HG02642 (cell line): ENCODE results near the gene ZNF558.

Experiments used
- ATAC-seq: cut with Tn5 transposase; IDR thresholded peaks from one replicate; pipeline ENCODE4 v1.9.1; 2021; ENCODE audit warnings: mild to moderate bottlenecking; ENCODE audit not compliant: unreplicated experiment, poor library complexity

ZNF558 gene

DNA sequence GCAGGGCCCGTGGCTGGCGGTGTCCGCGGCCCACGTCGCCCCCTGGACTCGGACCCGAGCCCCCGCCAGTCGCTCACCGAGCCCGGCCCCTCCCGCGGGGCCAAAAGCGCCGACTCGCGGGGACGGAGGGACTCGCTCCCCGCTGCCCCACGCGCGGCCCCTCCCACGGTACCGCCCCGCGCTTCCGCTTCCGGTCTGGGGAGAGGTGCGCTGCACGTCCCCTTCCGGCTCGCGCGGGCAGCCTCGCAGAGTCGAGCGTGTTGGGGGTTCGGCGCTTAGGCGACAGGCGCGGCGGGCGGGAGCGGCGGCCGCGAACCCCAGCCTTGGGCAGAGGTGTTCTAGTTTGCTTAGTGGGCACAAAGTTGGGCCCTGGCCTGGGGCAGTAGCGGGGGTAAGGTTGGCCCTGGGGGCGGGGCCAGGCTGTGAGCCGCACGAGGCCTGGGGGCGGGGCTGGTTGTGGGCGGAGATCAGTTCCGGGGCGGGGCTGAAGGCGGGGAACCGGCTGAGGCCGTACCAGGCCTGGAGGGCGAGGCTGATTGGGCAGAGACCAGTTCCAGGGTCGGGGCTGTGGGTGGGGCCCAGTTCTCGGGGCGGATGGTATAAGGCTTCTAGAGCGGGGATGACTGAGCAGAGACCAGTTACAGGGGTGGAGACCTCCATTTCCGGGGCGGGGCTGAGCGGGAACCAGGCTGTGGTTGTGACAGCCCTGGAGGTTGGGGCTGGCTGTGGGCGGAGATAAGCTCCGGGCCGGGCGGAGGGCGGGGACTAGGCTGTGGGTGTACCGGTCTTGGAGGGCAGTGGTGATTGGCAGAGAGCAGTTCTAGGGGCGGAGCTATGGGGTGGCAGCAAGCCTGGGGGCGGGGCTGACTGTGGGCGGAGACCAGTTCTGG, at the start of gene ZNF558, which contains the start of gene MBD3L1:
TSS of gene ZNF558 (minus strand) at position 173 of the 890 bp plus-strand sequence. CDS start 9,645 bp downstream, outside the sequence.
TSS of gene MBD3L1 (plus strand) at position 246 of the 890 bp plus-strand sequence. CDS start 10,302 bp downstream, outside the sequence.
- peak; percentile 86 for ATAC-seq

DNA sequence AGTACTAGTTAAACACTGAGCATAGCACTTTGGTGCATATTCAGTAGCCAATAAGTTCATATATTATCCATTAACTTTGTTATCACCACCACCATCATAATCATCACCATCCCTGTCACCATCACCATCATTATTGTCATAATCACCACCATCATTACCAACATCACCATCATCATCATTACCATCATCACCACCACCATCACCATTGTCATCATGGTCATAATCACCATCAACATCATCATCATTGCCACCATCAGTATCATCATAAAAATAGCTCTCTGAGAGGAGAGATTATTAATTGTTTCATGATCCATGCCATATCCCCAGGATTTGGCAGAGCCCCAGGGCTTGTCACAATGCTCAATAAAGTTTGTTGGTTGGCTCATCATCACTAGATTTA, 49.4 kb upstream of the ZNF558 start:
- no peak for ATAC-seq

DNA sequence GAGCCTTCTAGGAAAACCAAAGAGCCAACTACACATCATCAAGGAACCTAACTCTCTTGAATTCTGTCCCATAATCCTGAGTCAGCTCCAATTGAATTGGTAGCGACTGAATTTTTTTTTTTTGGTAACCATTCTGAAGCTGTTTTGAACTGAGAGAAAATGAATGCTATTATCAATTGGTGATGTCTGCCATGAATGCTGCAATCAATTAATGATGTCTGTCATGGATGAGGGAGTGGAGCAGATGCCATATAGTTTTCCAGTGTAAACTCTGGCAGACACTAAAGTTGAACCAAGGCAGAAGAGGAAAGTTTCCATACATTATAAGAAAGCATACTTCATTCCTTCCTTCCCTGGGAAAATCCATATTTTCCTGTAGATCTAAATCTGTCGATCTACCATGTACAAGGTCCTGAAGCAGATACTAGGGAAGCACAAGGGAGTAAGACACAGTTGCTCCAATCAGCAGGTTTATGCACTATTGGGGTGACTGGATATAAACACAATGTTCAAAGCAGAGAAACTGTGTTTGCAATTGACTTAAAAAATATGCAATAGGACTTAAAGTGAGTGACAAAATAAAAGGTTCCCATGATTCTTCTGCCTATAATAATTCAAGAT, 48.9 kb upstream of the ZNF558 start:
- ATAC-seq: no peak

DNA sequence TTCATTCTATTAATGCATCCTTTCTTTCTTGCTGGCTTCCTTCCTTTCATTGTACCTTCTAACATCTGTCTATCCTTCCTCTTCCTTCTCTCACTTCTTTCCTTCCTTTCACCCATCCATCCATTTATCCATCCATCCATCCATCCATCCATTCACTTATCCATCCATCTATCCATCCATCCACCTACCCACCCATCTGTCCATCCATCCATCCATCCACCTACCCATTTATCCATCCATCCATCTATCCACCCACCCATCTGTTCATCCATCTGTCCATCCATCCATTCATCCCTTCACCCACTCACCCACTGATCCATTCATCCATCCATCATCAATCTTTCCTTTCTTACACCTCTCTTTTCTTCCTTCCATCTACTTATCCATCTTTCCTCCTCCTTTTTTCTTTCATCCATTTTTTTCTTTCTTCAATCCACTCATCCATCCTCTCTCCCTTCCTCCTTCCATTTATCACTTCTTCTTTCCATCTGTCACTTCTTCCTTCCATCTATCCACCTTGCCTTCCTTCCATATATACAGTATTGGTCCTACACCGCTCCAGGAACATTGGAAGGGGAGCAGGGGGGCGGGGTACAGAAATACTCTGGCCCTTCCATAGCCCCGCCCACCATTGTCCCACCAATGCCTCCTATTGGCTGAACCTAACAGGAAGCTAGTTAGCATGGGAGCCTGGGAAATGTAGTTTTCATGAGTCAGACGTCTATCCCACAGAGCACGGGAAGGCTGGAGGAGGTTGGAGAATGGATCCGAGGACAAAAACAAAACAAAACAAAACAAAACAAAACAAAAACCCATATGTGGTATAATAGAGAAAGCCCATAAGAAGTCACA, 46.0 kb upstream of the ZNF558 start:
- no peak for ATAC-seq

DNA sequence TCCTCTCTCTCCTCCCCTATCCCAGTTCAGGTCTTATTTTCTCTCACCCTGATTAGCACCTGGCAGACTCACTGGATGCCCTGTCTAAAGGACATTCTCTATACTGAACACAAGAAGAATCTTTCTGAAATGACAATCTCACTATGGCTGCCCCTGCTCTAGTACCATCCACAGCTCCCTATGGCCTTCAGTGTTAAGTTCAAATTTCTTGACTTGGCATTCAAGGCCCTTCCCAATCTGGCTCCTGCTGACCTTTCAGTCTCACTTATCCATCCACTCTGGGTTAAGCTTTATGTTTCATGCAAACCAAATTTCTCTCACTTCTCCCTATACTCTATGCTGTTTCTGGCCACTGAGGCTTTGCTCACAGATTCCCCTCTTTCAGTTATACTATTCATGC, 34.2 kb upstream of the ZNF558 start:
- no peak for ATAC-seq

DNA sequence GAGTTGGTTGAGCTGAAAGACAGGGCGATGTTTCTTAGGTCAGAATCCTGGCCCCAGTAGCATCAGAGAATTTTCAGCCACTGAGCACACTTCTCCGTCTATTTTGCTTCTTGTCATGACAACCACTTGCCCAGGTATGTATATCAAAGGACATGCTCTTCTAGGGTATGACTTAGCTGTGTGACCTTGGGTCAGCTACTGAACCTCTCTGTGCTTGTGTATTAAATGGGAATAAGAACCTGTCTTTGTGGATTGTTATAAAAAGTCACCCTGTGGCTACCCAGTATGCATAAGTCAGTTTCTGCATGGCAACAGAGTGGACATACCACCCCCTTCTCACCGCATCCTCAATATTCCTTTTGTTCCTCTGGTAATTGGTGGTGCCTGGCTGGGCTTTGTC, 26.2 kb upstream of the ZNF558 start:
- no peak for ATAC-seq

DNA sequence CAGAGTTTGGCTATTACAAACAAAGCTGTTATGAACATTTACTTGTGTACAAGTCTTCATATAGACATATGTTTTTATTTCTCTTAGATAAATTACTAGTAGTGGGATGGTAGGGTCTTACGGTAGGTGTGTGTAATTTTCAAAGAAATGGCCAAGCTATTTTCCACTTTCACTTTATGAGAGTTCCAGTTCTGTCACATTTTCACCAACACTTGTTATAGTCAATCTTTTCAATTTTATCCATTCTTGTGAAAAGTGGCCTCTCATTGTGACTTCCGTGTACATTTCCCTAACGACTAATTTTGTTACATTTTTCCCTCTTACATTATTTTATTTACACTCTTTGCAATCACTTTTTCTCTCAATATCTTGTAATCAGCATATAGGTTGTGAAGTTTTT, 18.4 kb upstream of the ZNF558 start:
- ATAC-seq: no peak

DNA sequence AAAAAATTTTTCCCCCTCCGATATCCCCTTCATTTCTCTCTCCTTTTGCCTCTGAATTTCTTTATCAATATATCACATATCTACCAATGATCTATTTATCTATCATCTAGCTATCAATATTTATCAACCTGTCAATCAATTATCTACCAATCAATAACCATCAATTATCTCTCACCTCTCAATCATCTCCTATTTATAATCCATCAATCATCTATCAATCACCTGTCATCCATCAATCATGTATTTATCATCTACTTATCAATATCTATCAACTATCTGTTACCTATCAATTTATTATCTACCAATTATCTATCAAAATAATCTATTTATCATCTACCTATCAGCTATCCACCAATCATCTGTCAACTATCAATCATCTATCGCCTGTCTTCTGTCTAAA, 17.1 kb upstream of the ZNF558 start:
- no peak for ATAC-seq

DNA sequence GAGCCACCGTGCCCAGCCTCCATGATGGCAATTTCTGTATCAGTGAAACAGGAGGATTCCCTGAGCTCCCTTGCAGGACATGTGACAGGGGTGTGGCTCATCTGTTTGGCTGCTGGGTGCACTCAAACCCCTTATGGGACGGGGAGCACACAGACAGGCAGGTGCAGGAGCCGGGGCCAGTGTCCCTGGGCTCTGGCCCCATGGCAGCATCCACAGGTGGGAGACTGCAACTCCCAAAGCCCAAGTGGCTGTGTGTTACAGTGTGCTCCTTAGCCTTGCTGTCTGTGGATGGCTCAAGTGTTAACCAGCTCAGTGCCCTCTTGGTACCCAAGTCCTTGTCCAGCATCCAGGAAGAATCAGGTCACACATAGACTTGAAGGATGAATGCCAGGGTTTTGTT, 14.7 kb upstream of the ZNF558 start:
- ATAC-seq: no peak

DNA sequence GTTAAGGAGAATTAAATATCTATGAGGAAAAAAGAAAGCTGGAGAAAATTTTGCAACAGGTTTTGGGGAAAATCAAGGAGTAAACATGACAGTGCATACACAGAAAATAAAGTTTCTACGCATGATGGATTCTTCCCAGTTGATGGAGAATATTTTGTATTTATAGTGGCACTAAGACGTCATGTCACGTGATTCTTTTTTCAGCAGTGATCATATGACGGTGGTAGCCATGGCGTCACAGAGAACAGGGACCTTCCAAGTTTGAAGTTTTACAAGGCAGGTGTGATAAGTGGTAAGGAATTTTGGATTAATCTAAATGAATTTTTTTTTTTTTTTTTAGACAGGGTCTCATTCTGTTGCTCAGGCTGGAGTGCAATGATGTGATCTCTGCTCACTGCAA, 8.6 kb upstream of the ZNF558 start:
- no peak for ATAC-seq

DNA sequence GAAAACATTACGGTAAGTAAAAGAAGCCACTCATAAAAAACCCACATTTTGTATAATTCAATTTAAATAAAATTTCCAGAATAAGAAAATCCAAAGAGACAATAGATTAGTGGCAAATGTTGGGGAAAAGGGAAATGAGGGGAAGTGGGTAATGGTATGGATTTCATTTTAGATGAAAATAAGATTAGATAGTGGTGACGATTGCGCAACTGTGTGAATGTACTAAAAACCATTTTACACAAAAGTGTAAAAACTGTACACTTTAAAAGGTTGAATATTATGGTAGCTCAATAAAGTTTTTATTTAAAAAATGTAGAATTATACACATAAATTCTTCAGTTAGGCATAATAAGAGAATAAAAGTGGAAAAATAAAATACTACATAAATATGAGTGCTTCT, 3.8 kb upstream of the ZNF558 start:
- ATAC-seq: no peak

DNA sequence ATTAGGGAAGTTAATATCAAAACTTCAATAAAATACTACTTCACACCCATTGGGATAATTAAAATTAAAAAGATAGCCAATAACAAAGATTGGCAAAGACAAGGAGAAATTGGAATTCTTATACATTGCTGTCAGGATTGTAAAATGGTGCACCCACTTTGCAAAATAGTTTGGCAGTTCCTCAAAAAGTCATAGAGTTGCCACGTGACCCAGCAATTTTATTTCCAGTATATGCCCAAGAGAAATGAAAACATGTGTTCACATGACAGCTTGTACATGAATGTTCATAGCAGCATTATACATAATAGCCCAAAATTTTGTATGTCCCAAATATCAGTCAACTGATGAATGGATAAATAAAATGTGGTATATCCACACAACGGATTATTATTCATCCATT, 3.3 kb upstream of the ZNF558 start:
- no peak for ATAC-seq

DNA sequence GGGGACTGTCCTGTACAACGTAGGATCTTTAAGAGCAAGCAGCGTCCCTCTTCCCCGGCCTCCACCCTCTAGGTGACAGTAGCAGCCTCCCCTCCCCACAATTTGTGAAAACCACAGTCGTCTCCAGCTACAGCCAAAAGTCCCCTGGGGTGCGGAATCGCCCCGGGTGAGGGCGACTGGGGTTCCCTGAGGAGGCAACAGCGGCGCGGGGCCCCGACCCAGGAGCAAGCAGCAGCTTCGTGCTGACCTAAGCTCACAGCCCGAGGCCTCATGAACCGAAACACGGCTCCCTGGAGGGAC, 322 bp downstream of the ZNF558 start:
- ATAC-seq: no peak

DNA sequence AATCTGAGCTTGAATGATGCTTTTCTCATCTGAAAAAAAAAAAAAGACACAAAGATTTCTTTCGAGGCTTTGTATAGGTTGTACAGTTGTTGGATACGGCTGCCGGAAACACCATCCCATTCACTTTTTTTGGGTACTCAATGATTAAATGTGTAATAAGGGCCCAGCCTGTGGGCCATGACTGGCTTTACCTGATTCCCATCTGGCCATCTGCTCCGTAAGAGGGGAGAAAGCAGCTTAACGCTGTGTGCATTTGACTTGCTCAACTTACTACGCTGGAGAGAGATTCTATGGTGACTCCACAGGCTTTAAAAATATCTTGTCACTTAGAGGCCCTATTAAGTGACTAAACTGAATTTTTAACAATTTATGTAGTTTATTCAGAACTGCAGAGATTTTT, 731 bp downstream of the ZNF558 start:
- no peak for ATAC-seq

DNA sequence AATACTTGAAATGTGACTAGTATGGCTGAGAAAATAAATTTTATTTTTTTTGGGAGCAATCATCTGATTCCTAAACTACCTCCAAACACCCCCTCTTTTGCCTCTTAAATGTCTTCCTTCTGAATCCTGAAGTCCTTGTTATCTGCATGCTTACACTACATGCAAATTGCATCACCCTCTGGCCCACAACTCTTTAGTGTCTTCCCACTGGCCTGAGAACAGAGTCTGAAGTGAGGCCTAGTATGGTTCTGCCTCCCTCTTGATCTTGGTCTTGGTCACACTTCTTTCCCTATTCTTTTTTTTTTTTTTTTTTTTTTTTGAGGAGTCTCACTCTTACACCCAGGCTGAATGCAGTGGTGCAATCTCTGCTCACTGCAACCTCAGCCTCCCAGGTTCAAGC, 4.8 kb downstream of the ZNF558 start:
- ATAC-seq: no peak

DNA sequence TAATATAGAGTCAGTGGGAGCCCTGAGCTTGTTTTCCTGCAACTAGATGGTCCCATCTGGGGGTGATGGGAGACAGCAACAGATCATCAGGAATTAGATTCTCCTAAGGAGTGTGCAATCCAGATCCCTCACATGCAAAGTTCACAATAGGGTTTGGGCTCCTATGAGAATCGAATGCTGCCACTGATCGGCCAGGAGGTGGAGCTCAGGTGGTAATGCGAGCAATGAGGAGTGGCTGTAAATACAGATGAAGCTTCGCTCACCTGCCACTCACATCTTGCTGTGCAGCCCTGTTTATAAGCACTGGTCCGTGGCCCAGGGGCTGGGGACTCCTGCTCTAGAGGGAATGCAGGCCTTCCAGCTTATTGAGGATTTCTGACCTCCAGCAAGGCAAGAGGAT, 5.7 kb downstream of the ZNF558 start:
- ATAC-seq: no peak

DNA sequence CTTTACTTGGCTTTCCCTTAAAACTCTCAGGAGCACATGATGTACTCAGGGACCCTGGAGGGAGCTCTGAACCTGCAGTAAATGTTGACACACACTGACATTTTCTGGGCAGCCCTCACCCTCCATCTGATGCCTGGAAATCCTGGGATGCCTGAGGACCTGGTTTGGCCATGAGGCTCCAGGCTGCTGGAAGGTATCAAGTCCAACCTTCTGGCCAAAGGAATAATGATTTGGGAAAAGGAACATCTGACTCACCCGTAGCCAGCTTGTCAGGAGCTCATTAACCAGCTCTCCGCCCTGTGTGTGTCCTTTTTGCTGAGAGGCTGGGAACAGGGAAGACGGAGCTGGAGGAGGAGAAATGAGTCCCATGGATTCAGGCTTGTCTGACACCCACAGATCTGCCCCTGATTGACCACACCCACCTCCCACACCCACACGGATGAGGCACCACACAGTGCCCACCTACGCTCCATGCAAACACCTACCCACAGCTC, 10.3 kb downstream of the ZNF558 start:
- ATAC-seq: no peak

DNA sequence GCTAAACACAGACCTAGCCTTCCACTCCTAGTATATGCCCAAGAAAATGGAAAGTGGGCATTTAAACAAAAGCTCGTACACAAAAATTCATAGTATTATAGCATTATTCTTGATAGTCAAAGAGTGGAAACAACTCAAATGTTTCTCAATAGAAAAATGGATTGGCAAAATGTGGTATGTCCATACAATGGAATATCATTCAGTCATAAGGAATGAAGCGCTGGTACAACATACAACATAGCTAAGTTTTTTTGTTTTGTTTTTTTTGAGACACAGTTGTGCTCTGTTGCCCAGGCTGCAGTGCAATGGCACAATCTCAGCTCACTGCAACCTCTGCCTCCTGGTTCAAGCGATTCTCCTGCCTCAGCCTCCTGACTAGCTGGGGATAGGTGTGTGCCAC, 11.9 kb downstream of the ZNF558 start:
- ATAC-seq: no peak

DNA sequence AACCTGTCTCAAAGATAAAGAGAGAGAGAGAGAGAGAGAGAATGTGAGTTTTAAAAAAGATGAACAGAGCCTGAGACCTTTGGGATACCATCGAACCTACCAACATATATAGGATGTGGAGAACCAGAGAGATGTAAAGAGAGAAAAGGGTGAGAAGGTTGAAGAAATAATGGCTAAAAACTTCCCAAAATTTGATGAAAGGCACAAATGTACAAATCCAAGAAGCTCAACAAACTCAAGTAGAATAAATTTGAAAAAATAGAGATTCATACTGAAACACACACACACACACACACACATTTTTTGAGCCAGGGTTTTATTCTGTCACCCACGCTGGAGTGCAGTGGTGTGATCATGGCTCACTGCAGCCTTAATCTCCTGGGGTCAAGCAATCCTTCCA, 16.3 kb downstream of the ZNF558 start:
- no peak for ATAC-seq

DNA sequence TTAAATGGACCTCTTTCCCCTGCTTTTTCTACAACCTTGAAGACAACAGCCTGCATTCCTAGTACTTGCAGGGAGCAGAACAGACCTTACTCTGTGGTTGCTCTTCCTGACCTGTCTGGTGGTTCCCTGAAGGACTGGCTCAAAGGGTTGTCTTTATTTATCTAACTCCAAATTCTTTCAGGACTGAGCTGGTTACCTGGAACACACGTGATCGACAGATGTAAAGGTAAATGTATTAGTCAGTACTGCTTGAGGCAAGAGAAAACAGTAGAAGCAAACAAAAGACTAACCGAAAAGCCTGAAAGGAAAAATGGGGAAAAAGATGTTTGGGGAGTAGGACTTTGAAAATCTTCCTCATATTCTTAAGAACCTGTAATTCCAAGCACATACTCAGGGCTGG, 17.9 kb downstream of the ZNF558 start:
- ATAC-seq: no peak
